GM10248 (cell line): ENCODE measurements around the gene ZNF44.
"Not testable (repeated sequence)": the region's sequence is repeated elsewhere in the genome, so short reads cannot be mapped to it uniquely, and the experiment has no call there.

Source experiments
- CTCF ChIA-PET: fragments of 300-600 bp; sonication (Branson Sonifier 250); formaldehyde crosslinking; extraction: SDS; loops from one replicate; lab custom pipeline; 2021; ENCODE audit warnings: antibody characterized with exemption; lab: Yijun Ruan, JAX
- POLR2A ChIA-PET: fragments of 350-650 bp; sonication (Branson Sonifier 250); formaldehyde crosslinking; extraction: SDS; loops from one replicate; lab custom pipeline; 2020; ENCODE audit warnings: antibody characterized with exemption; lab: Yijun Ruan, JAX
- DNase-seq: peaks from one replicate; pipeline ENCODE4 v3.0.0; 2012; ENCODE audit errors: extremely low spot score
- CTCF ChIP-seq: IDR thresholded peaks from 2 replicates; pipeline ENCODE4 v1.5.1; 2012; ENCODE audit warnings: mild to moderate bottlenecking, low read depth; ENCODE audit errors: extremely low read depth, missing control alignments, control extremely low read depth

The ZNF44 gene

DNA sequence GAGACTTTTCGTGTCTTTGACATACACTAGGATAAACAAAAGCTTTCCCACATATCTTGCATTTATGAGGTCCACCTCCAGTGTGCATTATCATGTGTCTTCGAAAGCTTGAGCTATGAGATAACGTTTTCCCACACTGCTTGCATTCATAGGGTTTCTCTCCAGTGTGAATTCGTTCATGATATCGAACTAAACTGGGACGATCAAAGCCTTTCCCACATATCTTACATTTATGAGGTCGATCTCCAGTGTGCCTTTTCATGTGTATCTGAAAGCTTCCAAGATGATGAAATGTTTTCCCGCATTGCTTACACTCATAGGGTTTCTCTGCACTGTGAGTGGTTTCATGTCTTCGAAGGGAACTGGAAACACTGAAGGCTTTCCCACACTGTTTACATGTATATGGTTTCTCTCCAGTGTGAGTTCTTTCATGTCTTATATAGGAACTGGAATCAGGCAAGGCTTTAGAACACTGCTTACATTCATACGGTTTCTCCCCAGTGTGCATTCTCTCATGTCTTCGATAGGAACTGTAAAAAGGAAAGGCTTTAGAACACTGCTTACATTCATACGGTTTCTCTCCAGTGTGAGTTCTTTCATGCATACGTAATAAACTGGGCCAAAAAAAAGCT is 24.2 kb upstream of the ZNF44 start:
- ChIA-PET CTCF (no interaction called here), POLR2A (no interaction called here)
- DNase-seq: no peak
- TF ChIP-seq CTCF: no peak

- ChIA-PET POLR2A (no interaction called here), CTCF (no interaction called here)
- TF ChIP-seq CTCF: no peak
- no peak for DNase-seq
Observed at GRCh38 chr19:12314553-12314952, 19.9 kb upstream of the ZNF44 start.

DNA sequence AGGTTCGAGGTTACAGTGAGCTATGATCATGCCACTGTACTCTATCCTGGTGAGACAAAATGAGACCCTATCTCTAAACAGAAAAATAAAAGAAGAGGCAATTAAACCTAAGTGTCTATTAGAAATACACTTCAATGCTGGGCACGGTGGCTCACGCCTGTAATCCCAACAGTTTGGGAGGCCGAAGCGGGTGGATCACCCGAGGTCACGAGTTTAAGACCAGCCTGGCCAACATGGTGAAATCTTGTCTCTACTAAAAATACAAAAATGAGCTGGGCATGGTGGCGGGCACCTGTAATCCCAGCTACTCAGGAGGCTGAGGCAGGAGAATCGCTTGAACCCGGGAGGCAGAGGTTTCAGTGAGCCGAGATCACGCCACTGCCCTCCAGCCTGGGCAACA is 14.2 kb upstream of the ZNF44 start:
- DNase-seq, CTCF ChIA-PET, POLR2A ChIA-PET: not testable (repeated sequence)

DNA sequence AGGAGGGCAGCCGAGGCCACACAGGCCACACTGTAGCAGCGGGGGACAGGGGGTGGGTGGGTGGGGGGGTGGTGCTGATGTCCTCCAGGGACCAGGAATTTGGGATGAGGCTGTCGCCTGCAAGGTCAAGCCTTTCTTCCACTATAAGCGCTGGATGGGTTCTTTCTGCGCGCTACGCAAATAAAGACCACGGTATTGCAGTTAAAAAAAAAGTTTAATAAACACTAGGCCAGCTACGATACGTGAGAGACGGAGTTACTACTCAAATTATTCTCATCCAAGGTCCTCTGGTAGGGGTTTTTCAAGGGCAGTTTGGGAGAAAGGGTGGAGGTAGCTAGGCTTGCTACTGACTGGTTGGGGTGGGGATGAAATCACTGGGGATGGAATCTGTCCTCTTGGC is 508 bp upstream of the ZNF44 start:
- TF ChIP-seq CTCF: no peak
- ChIA-PET CTCF (interaction anchor here (1.0 kb wide), 3 partner anchors 70 to 371 kb away, joined by 3 to 5 read pairs (median 4); partner anchors contain the start of gene ZNF442), POLR2A (interaction anchor here (0.6 to 1.4 kb wide), 4 partner anchors 19 to 307 kb away, joined by 3 to 4 read pairs (median 4); partner anchors contain the start of genes ZNF442 and ZNF563)
- DNase-seq: no peak

- peak; percentile 83 for DNase-seq
- ChIA-PET CTCF (no interaction called here), POLR2A (interaction anchor here (1.4 kb wide), 1 partner anchor 39 kb away, joined by 4 read pairs; the partner anchor contains the start of gene ZNF563)
- TF ChIP-seq CTCF: no peak
Observed at GRCh38 chr19:12293777-12294248, 870 bp downstream of the ZNF44 start.

- ChIA-PET CTCF (no interaction called here), POLR2A (interaction anchor here (0.7 kb wide), 1 partner anchor 676 kb away, joined by 5 read pairs; no protein-coding TSS in a partner anchor)
- DNase-seq: no peak
- no peak for TF ChIP-seq CTCF
Observed at GRCh38 chr19:12289790-12290065, 5.0 kb downstream of the ZNF44 start.

GRCh38 chr19:12287958-12288500 is 6.7 kb downstream of the ZNF44 start:
- no peak for DNase-seq
- POLR2A ChIA-PET: no interaction called here
- CTCF ChIA-PET: interaction anchor here (1.5 kb wide), 1 partner anchor 78 kb away, joined by 4 read pairs; the partner anchor contains the start of gene ZNF442
- TF ChIP-seq CTCF: no peak
